K562 (cell line): Measurements from ENCODE around the gene MYBPC3. TPM values are rescaled to one million over a fixed set of nuclear protein-coding genes. Genes with fewer than 3 reads are reported as not detected.

Experiments
- ADNP ChIP-seq: fragments of 200-800 bp; sonication (Bioruptor generic); IDR thresholded peaks from 2 replicates; pipeline ENCODE4 v1.6.1; 2016; ENCODE audit warnings: missing genetic modification characterization, missing compliant biosample characterization
- AFF1 ChIP-seq, 2 experiments: fragments of 450-650 bp; IDR thresholded peaks; 2 replicates each; pipeline ENCODE4 v1.6.1; 2018; ENCODE audit warnings: mild to moderate bottlenecking in 2 of 2, low read depth in 1 of 2; ENCODE audit not compliant: partially characterized antibody in 2 of 2
- EP400 ChIP-seq: fragments of 450-650 bp; IDR thresholded peaks from 2 replicates; pipeline ENCODE4 v1.6.1; 2017; ENCODE audit warnings: antibody characterized with exemption, mild to moderate bottlenecking, moderate library complexity
- FOSL1 ChIP-seq: fragments of 200-800 bp; sonication (Bioruptor generic); conservative IDR thresholded peaks from 2 replicates; pipeline ENCODE4 v1.6.1; 2016; ENCODE audit warnings: missing genetic modification characterization, missing compliant biosample characterization
- GTF2E2 ChIP-seq: fragments of 200-800 bp; sonication (Bioruptor generic); IDR thresholded peaks from 2 replicates; pipeline ENCODE4 v1.6.1; 2016; ENCODE audit warnings: missing genetic modification characterization, missing compliant biosample characterization
- MAFG ChIP-seq: fragments of 450-650 bp; conservative IDR thresholded peaks from 2 replicates; pipeline ENCODE4 v1.6.1; 2016; ENCODE audit warnings: missing genetic modification characterization, missing compliant biosample characterization
- MLLT1 ChIP-seq, 2 experiments: fragments of 450-650 bp; IDR thresholded peaks; 2 replicates each; pipeline ENCODE4 v1.6.1; 2016
- NCOR1 ChIP-seq: fragments of 450-650 bp; IDR thresholded peaks from 2 replicates; pipeline ENCODE4 v1.6.1; 2016; ENCODE audit warnings: mild to moderate bottlenecking, moderate library complexity
- NFXL1 ChIP-seq: fragments of 450-650 bp; formaldehyde crosslinking; IDR thresholded peaks from 2 replicates; pipeline ENCODE4 v1.4.0; 2021; ENCODE audit warnings: mild to moderate bottlenecking
- POLR2H ChIP-seq: IDR thresholded peaks from 2 replicates; pipeline ENCODE4 v1.6.1; 2016; ENCODE audit warnings: missing genetic modification characterization, low read depth, mild to moderate bottlenecking, control low read depth, missing compliant biosample characterization, moderate library complexity
- RB1 ChIP-seq: fragments of 450-650 bp; IDR thresholded peaks from 2 replicates; pipeline ENCODE4 v1.6.1; 2017; ENCODE audit warnings: low read depth, mild to moderate bottlenecking
- SOX6 ChIP-seq: fragments of 450-650 bp; IDR thresholded peaks from 2 replicates; pipeline ENCODE4 v1.6.1; 2014; ENCODE audit warnings: mild to moderate bottlenecking
- SPI1 ChIP-seq: IDR thresholded peaks from 2 replicates; pipeline ENCODE4 v1.6.1; 2011; ENCODE audit warnings: low read depth, low read length, control low read depth, borderline replicate concordance
- STAT5A ChIP-seq: IDR thresholded peaks from 2 replicates; pipeline ENCODE4 v1.6.1; 2012; ENCODE audit warnings: low read length, inconsistent platforms, borderline replicate concordance
- ZBTB26 ChIP-seq: fragments of 450-650 bp; formaldehyde crosslinking; IDR thresholded peaks from 2 replicates; pipeline ENCODE4 v1.4.0; 2022; ENCODE audit warnings: missing genetic modification characterization
- ZFP1 ChIP-seq: fragments of 450-650 bp; formaldehyde crosslinking; IDR thresholded peaks from 2 replicates; pipeline ENCODE4 v1.4.0; 2020; ENCODE audit warnings: mild to moderate bottlenecking, mixed read lengths
- polyA plus RNA-seq, 8 experiments: library from polyadenylated mRNA; depleted of rRNA in 4 of 8; stranded (reverse) in 5 of 8; unstranded in 3 of 8; fragments of >200 nt; fragmentation: Nextera tagmentation in 2 of 8; fragmentation: Illumina TruSeq in 1 of 8; extraction: Ambion mirVana in 2 of 8; extraction: Trizol in 1 of 8; gene quantifications; 2 replicates each; pipeline versions ENCODE4 v1.2.1 to v1.2.3, GENCODE V29; 2011 to 2014; ENCODE audit warnings: inconsistent platforms in 1 of 8, missing spikeins in 1 of 8
- total RNA-seq, 7 experiments: library from RNA; depleted of rRNA in 6 of 7; stranded (reverse); fragments of >200 nt in 6 of 7; fragmentation: Illumina TruSeq in 2 of 7; extraction: Trizol in 2 of 7; gene quantifications; 2 replicates each; pipeline versions ENCODE4 v1.2.1 to v1.2.3, GENCODE V29; 2011 to 2021; ENCODE audit warnings: low replicate concordance in 1 of 7
- TF ChIP-seq, protein P1 (sequence below): fragments of 450-650 bp; IDR thresholded peaks from 2 replicates; pipeline ENCODE4 v1.6.1; 2018; ENCODE audit warnings: mild to moderate bottlenecking, low read depth; ENCODE audit not compliant: partially characterized antibody
- TF ChIP-seq, protein P2 (sequence below), 2 experiments: IDR thresholded peaks; 2 replicates each; pipeline ENCODE4 v1.6.1; 2011; ENCODE audit warnings: borderline replicate concordance in 1 of 2, control low read depth in 1 of 2, low read depth in 1 of 2, low read length in 1 of 2, mild to moderate bottlenecking in 1 of 2, mixed read lengths in 1 of 2, moderate library complexity in 1 of 2; ENCODE audit not compliant: insufficient read depth in 1 of 2, insufficient read length in 1 of 2, poor library complexity in 1 of 2, severe bottlenecking in 1 of 2; ENCODE audit errors: extremely low read depth in 1 of 2

The MYBPC3 gene
- total and polyA plus RNA-seq, 9 of the 15 experiments (the other 6 are each of a cell fraction or from before 2014, with no cell fraction given), result 0.01 TPM; not detected in 8

DNA sequence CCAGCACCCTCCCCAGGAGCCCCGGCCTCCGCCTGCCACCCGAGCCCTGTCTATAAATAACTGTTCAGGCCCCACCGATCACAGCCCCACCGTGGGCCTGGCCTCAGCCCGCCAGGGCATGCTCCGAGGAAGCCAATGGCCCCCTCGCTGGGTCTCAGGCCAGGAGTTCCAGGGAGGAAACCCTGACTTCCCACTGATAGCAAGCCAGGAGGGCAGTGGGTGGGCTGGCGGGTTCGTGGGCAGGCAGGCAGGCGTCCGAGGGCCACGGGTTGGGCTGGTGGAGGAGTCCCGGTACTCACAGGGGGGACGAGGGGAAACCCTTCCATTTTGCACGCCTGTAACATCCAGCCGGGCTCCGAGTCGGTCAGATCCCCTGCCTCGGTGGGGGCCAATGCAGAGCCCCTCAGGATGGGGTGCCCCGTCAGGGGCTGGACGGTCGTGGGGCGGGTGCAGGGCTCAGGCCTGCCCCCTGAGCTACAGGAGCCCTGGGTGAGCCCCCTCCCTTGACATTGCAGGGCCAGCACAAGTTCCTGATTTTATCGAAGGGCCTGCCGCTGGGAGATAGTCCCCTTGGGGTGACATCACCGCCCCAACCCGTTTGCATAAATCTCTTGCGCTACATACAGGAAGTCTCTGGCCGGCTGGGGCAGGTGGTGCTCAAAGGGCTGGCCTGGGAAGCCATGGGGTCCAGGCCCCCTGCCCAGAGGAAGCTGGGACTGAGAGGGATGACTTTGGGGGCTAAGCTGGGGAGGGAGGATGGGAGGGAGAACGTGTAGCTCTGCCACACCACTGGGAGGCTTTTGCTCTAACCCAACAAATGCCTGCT, 25.7 kb upstream of the MYBPC3 start, which contains the start of gene SPI1 (continued):
- TF ChIP-seq, protein P1, sequence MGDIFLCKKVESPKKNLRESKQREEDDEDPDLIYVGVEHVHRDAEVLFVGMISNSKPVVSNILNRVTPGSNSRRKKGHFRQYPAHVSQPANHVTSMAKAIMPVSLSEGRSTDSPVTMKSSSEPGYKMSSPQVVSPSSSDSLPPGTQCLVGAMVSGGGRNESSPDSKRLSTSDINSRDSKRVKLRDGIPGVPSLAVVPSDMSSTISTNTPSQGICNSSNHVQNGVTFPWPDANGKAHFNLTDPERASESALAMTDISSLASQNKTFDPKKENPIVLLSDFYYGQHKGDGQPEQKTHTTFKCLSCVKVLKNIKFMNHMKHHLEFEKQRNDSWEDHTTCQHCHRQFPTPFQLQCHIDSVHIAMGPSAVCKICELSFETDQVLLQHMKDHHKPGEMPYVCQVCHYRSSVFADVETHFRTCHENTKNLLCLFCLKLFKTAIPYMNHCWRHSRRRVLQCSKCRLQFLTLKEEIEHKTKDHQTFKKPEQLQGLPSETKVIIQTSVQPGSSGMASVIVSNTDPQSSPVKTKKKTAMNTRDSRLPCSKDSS, result no peak
- no peak for TF ChIP-seq MAFG (tag)
- no peak for TF ChIP-seq MLLT1 (IDR thresholded peaks at IDR 0.05)
- TF ChIP-seq EP400, result peak; percentile 80
- peak; percentile 87 for TF ChIP-seq NCOR1
- TF ChIP-seq STAT5A, result peak; percentile 82
- peak; percentile 80 for TF ChIP-seq FOSL1 (tag)
- no peak for TF ChIP-seq POLR2H (tag)
- TF ChIP-seq AFF1 (IDR thresholded peaks at IDR 0.05; ENCODE audit: low read depth in 1 of 2, partially characterized antibody in 2 of 2), result no peak
- TF ChIP-seq ADNP, result no peak
- TF ChIP-seq GTF2E2 (tag), result no peak
- peak; percentile 74 for TF ChIP-seq SPI1
- peak; percentile 84 for TF ChIP-seq SOX6
- no peak; the same call in 1 of the 2 replicates for TF ChIP-seq ZBTB26
- 0 out of 2 replicates have a peak, but pooled peaks have one; percentile 26 for TF ChIP-seq RB1
- TF ChIP-seq NFXL1 (CRISPR knock-in tag), result no peak
- TF ChIP-seq, protein P2, sequence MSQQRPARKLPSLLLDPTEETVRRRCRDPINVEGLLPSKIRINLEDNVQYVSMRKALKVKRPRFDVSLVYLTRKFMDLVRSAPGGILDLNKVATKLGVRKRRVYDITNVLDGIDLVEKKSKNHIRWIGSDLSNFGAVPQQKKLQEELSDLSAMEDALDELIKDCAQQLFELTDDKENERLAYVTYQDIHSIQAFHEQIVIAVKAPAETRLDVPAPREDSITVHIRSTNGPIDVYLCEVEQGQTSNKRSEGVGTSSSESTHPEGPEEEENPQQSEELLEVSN (IDR thresholded peaks at IDR 0.05; ENCODE audit: borderline replicate concordance in 1 of 2, extremely low read depth in 1 of 2, insufficient read depth in 1 of 2, insufficient read length in 1 of 2, low read depth in 1 of 2, low read length in 1 of 2, poor library complexity in 1 of 2, severe bottlenecking in 1 of 2), result peak in 1 of 2 experiments; percentile 66
- TF ChIP-seq ZFP1, result no peak
